OCI-LY1 (cell line): ENCODE data around the gene WWP2.

Experiments
- EZH2 ChIP-seq: fragments of 200-600 bp; sonication (generic), shearing (Covaris generic); IDR thresholded peaks from 2 replicates; pipeline ENCODE4 v1.8.0; 2017; ENCODE audit warnings: borderline replicate concordance, mixed run types, mild to moderate bottlenecking, antibody characterized with exemption, low read length, moderate library complexity, mixed read lengths
- TF ChIP-seq, protein P1 (sequence below): fragments of 200-600 bp; sonication (generic), shearing (Covaris generic); IDR thresholded peaks from 2 replicates; pipeline ENCODE4 v1.5.1; 2017; ENCODE audit warnings: mild to moderate bottlenecking, antibody characterized with exemption, low read length, moderate library complexity, mixed read lengths

DNA sequence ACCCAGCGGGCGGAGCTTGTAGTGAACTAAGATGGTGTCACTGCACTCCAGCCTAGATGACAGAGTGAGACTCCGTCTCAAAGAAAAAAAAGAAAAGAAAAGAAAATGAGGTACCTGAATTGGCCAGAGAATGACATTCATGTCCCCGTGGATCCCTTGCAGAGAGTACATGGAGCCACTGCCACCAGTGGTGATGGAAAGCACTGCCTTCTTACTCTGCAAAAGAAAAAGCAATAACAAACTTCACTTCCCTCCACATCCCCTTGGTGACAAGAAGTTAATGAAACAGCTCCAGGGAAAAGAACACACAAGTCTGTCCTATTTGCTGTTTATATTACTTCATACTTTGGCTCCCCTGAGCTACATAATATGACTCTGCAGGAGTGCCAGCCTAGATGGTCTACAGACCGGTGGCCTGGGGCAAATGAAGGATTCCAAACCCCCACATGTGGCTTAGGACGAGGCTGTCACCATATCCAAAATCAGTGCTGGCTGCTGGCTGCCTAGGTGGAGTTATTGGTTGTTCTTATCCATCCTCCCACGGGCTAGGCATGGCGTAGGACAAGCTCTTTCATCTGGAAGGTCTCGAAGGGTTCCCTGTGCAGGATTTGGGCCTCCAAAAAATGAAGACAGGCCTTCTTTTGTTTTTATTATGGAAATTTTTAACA lies 49.1 kb upstream of the WWP2 start:
- TF ChIP-seq EZH2, result no peak
- TF ChIP-seq, protein P1, sequence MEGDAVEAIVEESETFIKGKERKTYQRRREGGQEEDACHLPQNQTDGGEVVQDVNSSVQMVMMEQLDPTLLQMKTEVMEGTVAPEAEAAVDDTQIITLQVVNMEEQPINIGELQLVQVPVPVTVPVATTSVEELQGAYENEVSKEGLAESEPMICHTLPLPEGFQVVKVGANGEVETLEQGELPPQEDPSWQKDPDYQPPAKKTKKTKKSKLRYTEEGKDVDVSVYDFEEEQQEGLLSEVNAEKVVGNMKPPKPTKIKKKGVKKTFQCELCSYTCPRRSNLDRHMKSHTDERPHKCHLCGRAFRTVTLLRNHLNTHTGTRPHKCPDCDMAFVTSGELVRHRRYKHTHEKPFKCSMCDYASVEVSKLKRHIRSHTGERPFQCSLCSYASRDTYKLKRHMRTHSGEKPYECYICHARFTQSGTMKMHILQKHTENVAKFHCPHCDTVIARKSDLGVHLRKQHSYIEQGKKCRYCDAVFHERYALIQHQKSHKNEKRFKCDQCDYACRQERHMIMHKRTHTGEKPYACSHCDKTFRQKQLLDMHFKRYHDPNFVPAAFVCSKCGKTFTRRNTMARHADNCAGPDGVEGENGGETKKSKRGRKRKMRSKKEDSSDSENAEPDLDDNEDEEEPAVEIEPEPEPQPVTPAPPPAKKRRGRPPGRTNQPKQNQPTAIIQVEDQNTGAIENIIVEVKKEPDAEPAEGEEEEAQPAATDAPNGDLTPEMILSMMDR, result no peak
